ENCODE data around the gene NXN.
"Not testable (repeated sequence)": the region's sequence is repeated elsewhere in the genome, so short reads cannot be mapped to it uniquely, and the experiment has no call there.

NXN gene

DNA sequence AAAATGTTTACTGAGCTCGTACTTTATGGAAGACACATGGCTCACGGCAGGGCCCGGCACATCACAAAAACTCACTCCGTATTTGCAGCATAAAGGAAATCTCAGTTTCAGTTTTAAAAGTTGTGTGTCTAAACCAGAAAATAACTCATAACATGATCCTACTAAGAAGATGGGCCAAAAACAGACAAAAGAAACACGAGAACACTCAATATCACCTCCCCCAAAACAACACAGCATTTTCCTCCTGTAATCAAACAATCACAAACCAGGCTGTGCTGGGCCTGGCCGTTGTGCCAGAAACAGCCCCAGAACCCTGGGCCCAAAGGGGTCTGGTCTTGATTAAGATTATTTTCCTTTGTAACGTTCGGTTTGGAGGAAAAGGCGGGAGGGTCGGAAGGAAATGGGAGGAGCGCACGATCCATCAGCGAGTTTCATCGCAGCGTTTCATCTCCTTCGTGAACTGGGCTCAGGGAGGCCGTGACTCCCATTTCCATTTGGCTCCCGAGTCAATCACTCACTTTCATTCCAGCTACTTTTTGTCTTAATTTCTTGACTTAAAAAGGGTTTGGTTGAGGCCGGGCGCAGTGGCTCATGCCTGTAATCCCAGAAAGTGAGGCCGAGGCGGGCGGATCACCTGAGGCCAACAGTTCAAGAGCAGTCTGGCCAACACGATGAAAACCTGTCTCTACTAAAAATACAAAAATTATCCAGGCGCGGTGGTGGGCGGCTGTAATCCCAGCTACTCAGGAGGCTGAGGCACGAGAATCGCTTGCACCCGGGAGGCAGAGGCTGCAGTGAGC is 61.4 kb downstream of the NXN start:
- no peak for DNase-seq (ENCODE audit: low read depth, low spot score)

DNA sequence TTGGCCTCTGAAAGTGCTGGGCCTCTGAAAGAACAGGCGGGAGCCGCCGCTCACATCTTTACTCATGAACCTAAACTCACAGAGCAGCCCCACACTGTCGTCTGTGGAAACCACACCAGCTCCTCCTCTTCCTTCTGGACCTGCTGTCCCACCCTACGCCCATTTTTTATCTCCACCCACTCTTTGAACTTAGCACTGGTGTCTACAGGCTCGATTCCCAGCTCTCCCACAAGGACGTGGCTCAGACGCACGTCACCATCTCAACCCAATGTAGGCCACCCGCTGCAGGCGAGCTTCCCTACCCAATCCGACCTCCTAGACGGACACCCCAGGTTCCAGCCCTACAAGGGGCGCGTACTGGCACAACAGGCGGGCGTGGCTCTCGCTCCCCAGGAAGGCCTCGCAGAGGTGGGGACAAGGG is 62.2 kb downstream of the NXN start:
- no peak for DNase-seq (ENCODE audit: low read depth, low spot score)

DNA sequence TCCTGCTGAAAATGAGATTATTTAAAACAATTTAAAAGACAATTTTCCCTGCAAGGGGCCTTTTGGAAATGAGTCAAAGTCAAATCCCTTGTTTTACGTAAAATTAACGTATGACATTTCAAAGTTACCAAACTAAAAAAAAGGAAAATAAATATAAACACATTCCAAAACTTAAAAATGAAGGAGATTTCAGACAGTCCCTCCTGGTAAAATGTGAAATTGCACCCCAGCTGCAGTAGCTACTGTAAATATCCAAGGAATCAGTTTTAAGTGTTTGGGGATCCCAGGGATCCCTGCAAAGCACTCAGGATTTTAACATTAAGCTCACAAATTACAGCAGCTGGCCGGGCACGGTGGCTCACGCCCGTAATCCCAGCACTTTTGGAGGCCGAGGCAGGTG is 63.3 kb downstream of the NXN start:
- no peak for DNase-seq (ENCODE audit: low read depth, low spot score)

DNA sequence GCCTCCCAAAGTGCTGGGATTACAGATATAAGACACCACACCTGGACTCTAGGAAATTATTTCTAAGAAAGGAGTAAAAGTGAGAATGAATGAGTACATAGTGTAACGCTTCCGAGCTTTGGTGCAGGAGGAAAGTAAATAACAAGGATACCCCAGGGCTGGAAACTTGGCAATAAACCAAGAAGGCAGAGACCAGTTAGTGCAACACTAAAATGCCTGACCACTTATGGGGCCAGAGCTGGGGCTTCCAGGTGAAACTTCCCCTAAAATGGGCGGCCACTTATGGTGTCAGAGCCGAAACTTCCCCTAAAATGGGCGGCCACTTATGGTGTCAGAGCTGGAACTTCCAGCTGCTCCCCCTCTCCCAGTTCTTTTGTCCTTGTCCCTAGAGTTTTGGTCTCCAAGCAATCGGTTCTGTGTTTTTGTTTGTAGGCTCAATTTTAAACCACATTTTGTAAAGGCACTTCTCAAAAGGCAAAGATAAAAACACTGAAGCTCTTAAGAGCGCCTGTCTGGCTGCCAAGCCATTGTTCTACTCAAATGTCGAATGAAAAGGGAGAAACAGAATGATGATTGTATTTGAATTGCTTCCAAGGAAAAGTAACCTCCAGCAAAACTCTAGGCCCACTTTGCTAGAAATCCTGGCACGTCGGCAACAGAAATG is 63.9 kb downstream of the NXN start:
- no peak for DNase-seq (ENCODE audit: low read depth, low spot score)

DNA sequence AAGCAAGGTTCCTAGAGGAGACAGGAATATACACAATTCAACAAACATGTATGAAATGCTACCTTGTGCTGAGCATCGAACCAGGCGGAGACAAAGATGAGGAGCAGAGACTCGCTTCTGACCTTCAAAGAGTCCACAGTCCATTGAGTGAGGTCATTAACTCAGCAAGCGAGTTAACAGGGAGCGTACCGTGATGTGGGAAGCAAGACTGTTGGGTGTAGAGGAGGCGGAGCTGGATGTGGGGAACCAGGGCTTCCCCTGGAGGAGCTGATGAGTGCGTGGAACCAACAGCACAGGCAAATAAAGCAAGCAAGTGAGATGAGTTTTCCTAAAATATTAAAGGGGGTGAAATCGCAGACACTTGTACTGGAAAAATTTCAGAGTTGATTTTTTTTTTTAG is 65.0 kb downstream of the NXN start:
- no peak for DNase-seq (ENCODE audit: low read depth, low spot score)

DNA sequence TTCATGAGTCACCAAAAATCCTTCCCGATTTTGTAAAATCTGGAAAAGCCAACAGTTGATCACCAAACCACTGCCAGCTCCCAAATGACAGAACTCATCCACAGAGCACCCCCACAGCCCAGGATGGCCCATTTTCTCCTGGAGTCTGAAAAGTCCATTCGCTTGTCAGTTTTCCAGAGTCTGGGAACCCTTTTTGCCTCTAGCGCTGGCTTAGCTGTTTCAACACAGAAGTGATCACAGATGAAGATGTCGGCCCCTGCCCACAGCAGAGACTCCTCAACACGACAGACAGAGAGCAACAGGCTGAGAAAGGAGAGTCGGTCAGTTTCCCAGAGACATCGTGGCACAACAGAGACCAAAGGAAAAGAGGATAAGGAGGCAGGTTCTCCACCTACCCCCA is 66.4 kb downstream of the NXN start:
- no peak for DNase-seq (ENCODE audit: low read depth, low spot score)

DNA sequence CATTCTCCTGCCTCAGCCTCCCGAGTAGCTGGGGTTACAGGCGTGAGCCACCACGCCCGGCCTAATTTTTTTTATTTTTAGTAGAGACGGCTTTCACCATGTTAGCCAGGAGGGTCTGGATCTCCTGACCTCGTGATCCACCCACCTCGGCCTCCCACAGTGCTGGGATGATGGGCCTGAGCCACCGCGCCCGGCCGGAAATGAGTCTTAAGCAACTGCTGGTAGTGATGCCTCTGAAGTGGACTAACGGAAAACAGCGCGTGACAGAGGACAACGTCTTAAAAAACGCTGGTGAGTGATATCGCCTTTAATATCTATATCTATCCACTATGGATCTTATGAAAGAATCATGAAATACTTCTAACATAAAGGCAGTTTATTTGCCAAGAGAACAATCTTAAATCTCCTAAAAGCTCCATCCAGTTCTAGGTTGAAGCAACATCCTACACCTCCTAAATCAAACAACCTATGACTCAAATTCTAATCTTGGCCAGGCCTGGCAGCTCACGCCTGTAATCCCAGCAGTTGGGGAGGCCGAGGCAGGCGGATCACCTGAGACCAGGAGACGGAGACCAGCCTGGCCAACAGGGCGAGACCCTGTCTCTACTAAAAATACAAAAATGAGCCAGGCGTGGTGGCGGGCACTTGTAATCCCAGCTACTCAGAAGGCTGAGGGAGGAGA is 69.8 kb downstream of the NXN start:
- DNase-seq (ENCODE audit: low read depth, low spot score), result no peak

DNA sequence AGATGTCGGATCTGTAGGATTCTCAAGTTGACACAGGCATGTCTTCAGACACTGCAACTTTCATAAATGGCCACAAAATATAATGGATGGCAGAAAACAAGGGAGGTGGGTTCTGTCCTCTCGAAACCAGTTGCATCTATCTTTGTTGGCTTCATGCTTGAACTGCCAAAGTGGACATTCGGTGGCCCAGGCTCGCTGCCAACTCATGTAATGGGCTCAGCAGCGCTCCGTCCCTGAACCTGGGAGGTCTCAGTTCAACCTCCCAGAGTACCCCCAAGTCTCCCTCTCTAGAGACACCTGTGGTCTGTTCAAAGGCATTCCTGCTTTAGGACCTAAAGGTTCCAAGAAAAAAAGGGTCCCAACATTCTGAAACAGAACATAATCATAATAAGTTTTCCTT is 71.9 kb downstream of the NXN start:
- no peak for DNase-seq (ENCODE audit: low read depth, low spot score)

DNA sequence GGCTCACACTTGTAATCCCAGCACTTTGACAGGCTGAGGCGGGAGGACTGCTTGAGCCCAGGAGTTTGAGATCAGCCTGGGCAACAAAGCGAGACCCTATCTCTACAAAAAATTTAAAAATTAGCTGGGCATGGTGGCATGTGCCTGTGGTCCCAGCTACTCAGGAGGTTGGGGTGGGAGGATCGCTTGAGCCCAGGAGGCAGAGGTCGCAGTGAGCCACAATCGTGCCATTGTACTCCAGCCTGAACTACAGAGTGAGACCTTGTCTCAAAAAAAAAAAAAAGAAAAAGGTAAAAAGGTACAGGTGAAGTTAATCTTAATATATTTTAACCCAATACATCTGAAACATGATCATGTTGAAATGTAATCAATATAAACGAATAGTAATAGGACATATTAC is 73.9 kb downstream of the NXN start:
- not testable (repeated sequence) for DNase-seq (ENCODE audit: low read depth, low spot score)

DNA sequence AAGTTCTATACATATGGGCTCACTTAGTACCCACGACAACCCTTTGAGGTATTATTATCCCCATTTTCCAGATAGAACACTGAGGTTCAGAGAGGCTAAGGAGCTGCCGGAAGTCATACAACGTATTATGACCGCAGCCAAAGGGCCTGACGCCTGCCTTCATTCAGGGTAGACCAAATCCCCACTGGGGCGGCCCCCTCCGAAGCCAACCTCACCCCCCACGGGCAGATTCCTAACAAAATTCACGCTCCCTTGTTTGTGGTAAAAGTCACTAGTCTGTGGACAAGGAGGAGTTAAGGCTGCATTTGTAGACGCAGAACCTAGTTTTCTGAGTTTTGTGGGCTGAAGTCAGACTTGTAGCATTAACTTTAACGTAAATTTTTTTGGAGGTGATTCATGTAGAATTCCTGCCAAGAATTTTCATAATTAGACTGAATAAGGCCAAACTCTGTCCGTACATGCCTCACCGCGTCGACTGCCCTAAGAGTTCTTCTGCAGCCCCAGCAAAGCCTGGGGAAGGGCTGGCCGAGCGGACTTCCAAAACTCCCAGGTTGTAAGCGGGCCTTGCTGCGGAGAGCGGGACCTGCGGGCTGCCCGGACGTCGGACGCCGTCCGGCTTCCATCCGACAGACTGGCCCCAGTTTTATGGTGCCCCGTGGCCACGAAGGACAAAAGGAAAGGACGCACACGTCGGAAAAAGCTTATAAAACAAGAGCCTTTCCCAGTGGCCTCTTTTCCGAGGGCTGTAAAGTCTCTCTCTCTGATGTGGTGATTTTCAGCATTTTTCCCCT is 75.7 kb downstream of the NXN start:
- DNase-seq (ENCODE audit: low read depth, low spot score), result no peak

DNA sequence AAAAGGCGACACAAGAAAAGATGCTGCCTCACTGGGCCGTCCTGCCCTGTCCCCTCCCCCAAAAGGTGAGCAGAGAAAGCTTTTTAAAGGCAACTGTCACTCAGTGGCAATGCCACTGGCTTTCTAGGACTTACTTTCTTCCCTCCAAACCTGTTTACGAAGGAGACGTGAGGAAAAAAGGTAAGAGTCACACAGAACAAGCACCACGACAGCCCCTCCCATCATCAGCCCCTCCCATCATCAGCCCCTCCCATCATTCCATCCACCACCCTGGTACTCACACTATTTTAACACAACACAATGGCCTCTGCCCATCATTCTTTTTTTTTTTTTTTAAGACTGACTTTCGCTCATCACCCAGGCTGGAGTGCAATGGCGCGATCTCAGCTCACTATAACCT is 77.1 kb downstream of the NXN start:
- DNase-seq (ENCODE audit: low read depth, low spot score), result no peak

DNA sequence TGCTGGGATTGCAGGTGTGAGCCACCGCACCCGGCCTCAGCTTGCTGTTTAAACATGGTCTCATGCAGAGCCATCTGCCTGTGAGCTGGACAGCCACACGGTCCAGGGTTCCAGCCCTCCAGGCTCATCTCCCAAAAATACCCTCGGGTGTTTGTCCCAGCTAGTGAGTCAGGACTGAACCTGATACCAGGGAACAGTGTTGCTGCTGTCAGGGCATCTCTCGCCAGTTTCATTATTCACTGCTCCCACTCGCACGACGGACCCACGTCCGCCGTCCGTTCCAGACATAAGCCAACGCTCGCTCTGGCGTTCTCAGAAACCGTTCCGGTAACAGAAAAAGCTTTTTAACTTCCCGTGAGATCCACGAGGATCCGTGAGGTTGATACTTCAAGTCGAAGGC is 77.6 kb downstream of the NXN start:
- DNase-seq (ENCODE audit: low read depth, low spot score), result no peak

DNA sequence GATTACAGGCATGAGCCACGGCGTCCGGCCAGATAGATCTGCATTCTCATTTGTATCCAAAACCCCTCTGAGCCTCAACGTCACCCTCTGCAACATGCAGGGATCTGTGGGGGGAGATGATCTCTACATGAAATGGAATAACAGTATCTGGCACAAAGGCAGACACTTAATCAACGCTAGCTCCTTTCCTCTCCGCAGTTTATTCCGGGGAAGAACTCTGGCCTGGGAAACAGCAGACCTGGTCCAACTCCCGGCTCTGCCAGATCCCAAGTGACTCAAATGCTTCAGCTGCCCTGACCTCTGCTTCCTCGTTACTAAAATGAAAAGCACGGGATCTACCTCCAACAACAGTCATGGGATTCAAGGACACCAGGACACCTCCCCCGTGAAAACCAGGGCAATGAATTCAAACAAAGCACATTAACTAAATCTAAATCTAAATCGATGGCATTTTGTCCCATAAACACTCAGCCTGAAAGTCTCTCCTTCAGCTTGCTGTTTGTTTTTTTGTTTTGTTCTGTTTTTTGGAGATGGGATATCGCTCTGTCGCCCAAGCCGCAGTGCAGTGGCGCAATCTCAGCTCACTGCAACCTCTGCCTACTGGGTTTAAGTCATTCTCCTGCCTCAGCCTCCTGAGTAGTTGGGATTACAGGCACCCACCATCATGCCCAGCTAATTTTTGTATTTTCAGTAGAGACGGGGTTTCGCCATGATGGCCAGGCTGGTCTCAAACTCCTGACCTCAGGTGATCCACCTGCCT is 78.2 kb downstream of the NXN start:
- DNase-seq (ENCODE audit: low read depth, low spot score), result no peak

DNA sequence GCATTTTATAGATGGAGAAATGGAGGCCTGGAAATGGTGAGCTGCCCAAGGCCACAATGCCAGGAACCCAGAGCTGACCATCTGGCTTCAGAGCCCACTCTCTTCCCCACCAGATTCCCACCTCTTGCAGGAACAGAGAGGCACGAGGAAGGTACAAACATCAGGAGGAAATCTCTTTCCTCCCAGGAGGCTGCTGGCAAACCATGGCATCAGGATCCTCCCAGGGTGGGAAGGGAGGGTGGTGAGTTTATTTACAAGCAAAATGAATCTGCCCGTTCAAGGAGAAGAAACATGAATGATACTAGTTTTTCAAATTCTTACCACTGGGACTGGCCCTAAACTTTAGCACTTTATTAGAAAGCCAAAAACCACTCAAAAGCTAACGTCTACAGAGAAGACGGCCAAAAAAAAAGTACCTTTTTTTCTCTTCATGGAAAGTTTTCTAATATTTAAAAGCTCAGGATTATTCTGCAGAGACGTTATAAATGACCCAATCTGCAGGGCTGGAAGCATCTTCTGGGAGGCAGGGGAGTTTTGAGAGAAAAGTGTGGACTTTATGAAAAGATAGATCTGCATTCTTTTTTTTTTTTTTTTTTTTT is 79.1 kb downstream of the NXN start:
- DNase-seq (ENCODE audit: low read depth, low spot score), result no peak

DNA sequence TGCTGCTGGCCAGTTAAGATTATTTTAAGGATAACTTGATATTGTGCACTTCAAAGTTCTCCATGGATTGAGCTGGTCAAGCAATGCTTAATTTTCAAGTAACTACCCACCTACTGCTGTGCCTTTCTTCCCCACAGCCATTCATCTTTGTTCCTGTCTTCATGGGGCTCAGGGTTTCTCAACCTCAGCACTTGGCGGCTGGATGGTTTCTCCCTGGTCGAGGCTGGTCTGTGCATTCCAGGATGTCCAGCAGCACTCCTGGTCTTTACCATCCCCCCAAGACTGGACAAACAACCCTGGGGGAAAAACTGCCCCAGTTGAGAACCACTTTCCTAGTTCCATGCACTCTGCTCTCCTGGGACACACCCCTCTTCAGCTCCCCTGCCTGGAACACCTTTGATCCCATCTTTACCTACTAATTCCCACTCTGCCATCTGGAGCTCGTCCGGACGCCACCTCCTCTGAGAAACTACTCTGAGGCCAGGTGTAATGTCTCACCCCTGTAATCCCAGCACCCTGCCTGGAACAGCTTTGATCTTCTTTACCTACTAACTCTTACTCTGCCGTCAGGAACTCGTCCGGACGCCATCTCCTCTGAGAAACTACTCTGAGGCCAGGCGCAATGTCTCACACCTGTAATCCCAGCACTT is 81.5 kb downstream of the NXN start:
- no peak for DNase-seq (ENCODE audit: low read depth, low spot score)

DNA sequence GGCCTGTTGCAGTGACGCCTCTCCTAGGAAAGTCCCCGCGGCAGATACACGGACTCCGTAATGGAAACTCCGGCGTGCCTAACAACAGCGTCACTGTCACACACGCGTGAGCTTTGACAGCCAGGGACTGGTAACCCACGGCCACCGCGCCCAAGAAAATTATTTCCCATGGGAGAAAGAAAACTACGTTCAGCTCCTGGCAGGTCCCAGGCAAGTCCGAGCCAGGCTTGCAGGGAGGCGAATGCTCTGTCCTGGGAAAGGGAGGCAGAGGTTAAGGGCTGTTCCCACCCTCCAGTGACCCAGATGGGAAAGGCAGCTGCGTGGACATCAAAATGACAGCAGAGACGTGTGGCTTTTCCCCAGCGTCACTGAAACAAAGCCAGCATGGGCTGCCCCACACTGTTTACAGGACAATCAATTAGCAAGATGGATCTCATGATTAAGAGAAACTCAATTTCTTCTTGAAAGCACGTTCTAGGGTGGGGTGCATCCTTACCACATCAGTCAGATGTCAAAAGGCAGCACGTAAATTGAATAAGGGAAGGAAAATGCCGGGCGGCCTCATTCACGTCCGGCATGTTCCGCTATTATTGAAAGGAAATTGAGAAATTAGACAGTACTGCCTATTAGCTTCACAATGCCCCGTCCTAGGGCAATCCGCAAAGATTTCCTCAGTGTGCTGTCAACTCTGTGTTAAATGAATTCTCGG is 82.5 kb downstream of the NXN start:
- no peak for DNase-seq (ENCODE audit: low read depth, low spot score)

DNA sequence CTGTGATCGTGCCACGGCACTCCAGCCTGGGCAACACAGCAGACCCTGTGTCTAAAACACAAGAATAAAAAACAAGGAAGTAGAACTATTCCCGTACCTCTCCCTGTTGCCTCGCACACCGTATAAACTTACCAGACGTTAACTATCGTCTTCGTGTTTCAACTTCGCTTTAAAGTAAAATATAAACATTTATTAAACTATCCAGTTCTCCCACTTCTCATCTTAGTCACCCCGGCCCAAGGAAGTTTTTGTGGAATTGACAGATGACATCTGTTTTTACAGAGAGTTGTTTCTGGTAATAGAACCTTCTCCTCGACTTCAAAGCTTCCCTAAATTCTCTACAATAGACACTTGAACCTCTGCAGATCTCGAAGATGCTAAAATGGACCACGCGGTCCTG is 83.1 kb downstream of the NXN start:
- DNase-seq (ENCODE audit: low read depth, low spot score), result no peak

DNA sequence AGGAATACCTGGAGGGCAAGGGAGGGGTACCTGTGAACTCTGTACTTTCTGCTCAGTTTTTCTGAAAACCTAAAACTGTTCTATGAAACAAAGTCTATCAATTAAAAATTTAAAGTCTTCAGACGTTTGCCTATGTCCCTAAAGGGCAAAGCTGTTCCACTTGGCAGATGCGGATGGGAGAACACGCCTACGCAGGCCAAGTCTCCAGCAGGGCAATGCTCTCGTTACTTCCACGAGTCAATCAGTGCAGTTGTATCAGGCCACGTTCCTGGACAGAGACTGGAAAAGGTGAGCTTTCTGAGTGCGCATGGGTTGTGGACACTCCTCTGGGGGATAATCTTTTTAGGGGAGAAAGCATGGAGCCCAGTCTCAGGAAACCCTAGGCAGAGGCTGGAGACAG is 86.6 kb downstream of the NXN start:
- no peak for DNase-seq (ENCODE audit: low read depth, low spot score)

DNA sequence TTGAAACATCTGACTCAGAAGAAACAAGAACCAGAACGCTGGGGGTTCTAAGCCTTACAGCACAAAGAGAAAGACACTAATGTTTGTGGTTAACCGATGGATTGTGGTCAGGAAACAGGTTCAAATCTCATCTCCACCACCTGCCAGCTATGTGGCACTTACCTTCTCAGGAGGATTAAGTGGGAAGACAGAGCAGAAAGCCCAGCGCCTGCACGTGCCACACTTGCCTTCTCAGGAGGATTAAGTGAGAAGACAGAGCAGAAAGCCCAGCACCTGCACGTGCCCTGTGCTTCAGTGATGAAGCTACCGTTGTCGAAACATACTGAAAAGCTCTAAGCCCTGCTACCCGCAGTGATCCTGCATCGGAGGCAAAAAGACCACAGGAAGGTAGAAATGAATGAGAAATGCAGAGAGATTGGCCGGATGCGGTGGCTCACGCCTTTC is 90.6 kb downstream of the NXN start:
- DNase-seq (ENCODE audit: low read depth, low spot score), result no peak
